Panc1 (cell line): ENCODE data around the gene NR4A3. TPM values are rescaled to one million over a fixed set of nuclear protein-coding genes. Genes with fewer than 3 reads are reported as not detected.

Experiments
- ATAC-seq: fragments of 200-7000 bp; cut with Tn5 transposase; 2 replicates; pipeline ENCODE4 v1.9.1; 2020; ENCODE audit warnings: mild to moderate bottlenecking, moderate library complexity
- BruUV-seq: library from RNA; stranded (reverse); fragments of 400-500 nt; replicated peaks from 2 replicates; lab custom pipeline; 2021; lab: Mats Ljungman, UMichigan
- CTCF ChIA-PET: fragments of 300-600 bp; sonication (Branson Sonifier 250); formaldehyde crosslinking; loops from one replicate; lab custom pipeline; 2022; ENCODE audit warnings: antibody characterized with exemption; lab: Charles Lee
- POLR2A ChIA-PET: fragments of 300-600 bp; sonication (Branson Sonifier 250); formaldehyde crosslinking; loops from one replicate; lab custom pipeline; 2022; ENCODE audit warnings: antibody characterized with exemption; lab: Charles Lee
- DNase-seq: peaks from one replicate; pipeline ENCODE4 v3.0.0-alpha.2; 2010; ENCODE audit warnings: low read depth, low spot score
- H3K27ac ChIP-seq: 2 replicates; pipeline ENCODE4 v1.5.1; 2011; ENCODE audit warnings: mild to moderate bottlenecking, low read length, inconsistent platforms
- H3K27me3 ChIP-seq: fragments of 200-500 bp; sonication (Bioruptor generic); 2 replicates; pipeline ENCODE4 v1.6.0; 2014; ENCODE audit warnings: low read length, inconsistent platforms; ENCODE audit not compliant: control insufficient read depth, insufficient read depth
- H3K36me3 ChIP-seq: fragments of 200-500 bp; sonication (Bioruptor generic); 2 replicates; pipeline ENCODE4 v1.5.1; 2014; ENCODE audit warnings: inconsistent platforms, mild to moderate bottlenecking, low read length, moderate library complexity; ENCODE audit not compliant: control insufficient read depth, insufficient read depth
- H3K4me1 ChIP-seq: 2 replicates; pipeline ENCODE4 v1.5.1; 2011; ENCODE audit warnings: inconsistent platforms, mild to moderate bottlenecking, low read length, moderate library complexity; ENCODE audit not compliant: control insufficient read depth, insufficient read depth
- H3K4me3 ChIP-seq, 2 experiments: 2 replicates each; pipeline ENCODE4 v1.5.1; 2011 to 2012; ENCODE audit warnings: low read depth in 2 of 2, low read length in 2 of 2, mild to moderate bottlenecking in 2 of 2, inconsistent platforms in 1 of 2, moderate library complexity in 1 of 2
- H3K9me3 ChIP-seq: fragments of 200-500 bp; sonication (Bioruptor generic); 2 replicates; pipeline ENCODE4 v1.5.1; 2014; ENCODE audit warnings: low read depth, mild to moderate bottlenecking, inconsistent platforms, low read length, moderate library complexity; ENCODE audit not compliant: control insufficient read depth, insufficient read depth
- POLR2AphosphoS5 ChIP-seq: IDR thresholded peaks from 2 replicates; pipeline ENCODE4 v1.6.1; 2012; ENCODE audit warnings: mild to moderate bottlenecking, low read depth, low read length, moderate library complexity
- SIN3A ChIP-seq: IDR thresholded peaks from 2 replicates; pipeline ENCODE4 v1.6.1; 2012; ENCODE audit warnings: low read depth, mild to moderate bottlenecking, low read length, moderate library complexity, borderline replicate concordance; ENCODE audit not compliant: insufficient read depth
- TCF7L2 ChIP-seq: IDR thresholded peaks from 2 replicates; pipeline ENCODE4 v1.6.1; 2011; ENCODE audit warnings: mild to moderate bottlenecking, low read depth, low read length, inconsistent platforms
- in situ Hi-C: cut with HindIII; loops from 2 replicates; pipeline ENCODE4 v1.10.0; 2016; ENCODE audit warnings: low sequenced_read_pairs, low pct_unique_long_range_greater_than_20kb
- intact Hi-C: fragments of 100-400 bp; cut with micrococcal nuclease; formaldehyde crosslinking; loops from one replicate; pipeline ENCODE4 v1.10.0; 2022; ENCODE audit not compliant: unreplicated experiment
- total RNA-seq: library from RNA; stranded (reverse); gene quantifications from one replicate; pipeline ENCODE4 v1.2.1, GENCODE V29; 2021; ENCODE audit not compliant: unreplicated experiment
- TF ChIP-seq, protein P1 (sequence below), 2 experiments: IDR thresholded peaks; 2 replicates each; pipeline ENCODE4 v1.6.1; 2011 to 2012; ENCODE audit warnings: low read depth in 2 of 2, control low read depth in 1 of 2, low read length in 1 of 2, mild to moderate bottlenecking in 1 of 2, moderate library complexity in 1 of 2; ENCODE audit not compliant: insufficient read depth in 1 of 2
- TF ChIP-seq, protein P2 (sequence below): fragments of 450-650 bp; IDR thresholded peaks from 2 replicates; pipeline ENCODE4 v1.5.1; 2017; ENCODE audit warnings: mild to moderate bottlenecking

Gene NR4A3
- total RNA-seq, 1 experiment from 2014 or later: 0.13 TPM

DNA sequence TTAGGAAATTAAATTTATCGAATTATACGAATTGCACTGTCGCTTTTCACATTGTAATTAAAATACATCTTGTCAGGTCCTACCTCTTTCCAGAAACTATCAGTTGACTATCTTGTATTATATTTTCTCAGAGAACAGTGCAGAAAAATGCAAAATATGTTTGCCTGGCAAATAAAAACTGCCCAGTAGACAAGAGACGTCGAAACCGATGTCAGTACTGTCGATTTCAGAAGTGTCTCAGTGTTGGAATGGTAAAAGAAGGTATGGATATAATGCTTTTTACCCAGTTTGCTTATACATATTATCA, 10.8 kb downstream of the NR4A3 start:
- ATAC-seq: no peak
- POLR2A ChIA-PET: no interaction called here
- H3K27ac ChIP-seq: no peak overlapping the region
- H3K4me1 ChIP-seq: no peaks in the 10 kb centered on the region
- no peak overlapping the region for H3K4me3 ChIP-seq
- no TSS peak for BruUV-seq
- intact Hi-C loops: no loop called here
- DNase-seq: no peak
- CTCF ChIA-PET: no interaction called here
- H3K36me3 ChIP-seq: no peaks in the 10 kb centered on the region
- in situ Hi-C loops: no loop called here
- TF ChIP-seq POLR2AphosphoS5: no peak
- TF ChIP-seq, protein P1, sequence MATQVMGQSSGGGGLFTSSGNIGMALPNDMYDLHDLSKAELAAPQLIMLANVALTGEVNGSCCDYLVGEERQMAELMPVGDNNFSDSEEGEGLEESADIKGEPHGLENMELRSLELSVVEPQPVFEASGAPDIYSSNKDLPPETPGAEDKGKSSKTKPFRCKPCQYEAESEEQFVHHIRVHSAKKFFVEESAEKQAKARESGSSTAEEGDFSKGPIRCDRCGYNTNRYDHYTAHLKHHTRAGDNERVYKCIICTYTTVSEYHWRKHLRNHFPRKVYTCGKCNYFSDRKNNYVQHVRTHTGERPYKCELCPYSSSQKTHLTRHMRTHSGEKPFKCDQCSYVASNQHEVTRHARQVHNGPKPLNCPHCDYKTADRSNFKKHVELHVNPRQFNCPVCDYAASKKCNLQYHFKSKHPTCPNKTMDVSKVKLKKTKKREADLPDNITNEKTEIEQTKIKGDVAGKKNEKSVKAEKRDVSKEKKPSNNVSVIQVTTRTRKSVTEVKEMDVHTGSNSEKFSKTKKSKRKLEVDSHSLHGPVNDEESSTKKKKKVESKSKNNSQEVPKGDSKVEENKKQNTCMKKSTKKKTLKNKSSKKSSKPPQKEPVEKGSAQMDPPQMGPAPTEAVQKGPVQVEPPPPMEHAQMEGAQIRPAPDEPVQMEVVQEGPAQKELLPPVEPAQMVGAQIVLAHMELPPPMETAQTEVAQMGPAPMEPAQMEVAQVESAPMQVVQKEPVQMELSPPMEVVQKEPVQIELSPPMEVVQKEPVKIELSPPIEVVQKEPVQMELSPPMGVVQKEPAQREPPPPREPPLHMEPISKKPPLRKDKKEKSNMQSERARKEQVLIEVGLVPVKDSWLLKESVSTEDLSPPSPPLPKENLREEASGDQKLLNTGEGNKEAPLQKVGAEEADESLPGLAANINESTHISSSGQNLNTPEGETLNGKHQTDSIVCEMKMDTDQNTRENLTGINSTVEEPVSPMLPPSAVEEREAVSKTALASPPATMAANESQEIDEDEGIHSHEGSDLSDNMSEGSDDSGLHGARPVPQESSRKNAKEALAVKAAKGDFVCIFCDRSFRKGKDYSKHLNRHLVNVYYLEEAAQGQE (IDR thresholded peaks at IDR 0.05; ENCODE audit: insufficient read depth in 1 of 2, low read depth in 2 of 2, low read length in 1 of 2): no peak
- no peak for TF ChIP-seq TCF7L2
- TF ChIP-seq SIN3A: no peak
- H3K9me3 ChIP-seq: no peaks in the 10 kb centered on the region
- no peaks in the 10 kb centered on the region; the same call in 1 of the 2 replicates for H3K27me3 ChIP-seq

DNA sequence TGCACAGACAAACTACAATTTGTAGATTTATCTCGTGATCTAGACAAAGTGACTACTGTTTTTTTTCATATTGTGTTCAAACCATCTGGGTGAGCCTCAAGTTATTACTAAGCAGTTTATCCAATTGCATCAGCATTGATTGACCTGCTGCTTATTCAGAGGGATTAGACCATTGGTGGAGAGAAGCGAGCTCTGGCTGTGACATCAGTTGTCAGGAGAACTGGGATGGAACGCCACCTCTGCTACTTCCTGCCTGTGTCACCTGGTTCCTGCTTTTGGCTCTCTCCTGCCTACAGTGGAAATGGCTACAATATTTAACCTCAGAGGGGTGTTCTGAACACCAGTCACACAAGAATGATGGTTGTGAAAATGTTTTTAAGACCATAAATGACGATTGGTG, 12.1 kb downstream of the NR4A3 start:
- BruUV-seq: no TSS peak
- no peak for DNase-seq
- ChIA-PET POLR2A (no interaction called here), CTCF (no interaction called here)
- intact Hi-C loops: no loop called here
- TF ChIP-seq SIN3A (no peak), TCF7L2 (no peak), POLR2AphosphoS5 (no peak)
- TF ChIP-seq, protein P1 (IDR thresholded peaks at IDR 0.05; ENCODE audit: insufficient read depth in 1 of 2, low read depth in 2 of 2, low read length in 1 of 2): no peak
- TF ChIP-seq, protein P2, sequence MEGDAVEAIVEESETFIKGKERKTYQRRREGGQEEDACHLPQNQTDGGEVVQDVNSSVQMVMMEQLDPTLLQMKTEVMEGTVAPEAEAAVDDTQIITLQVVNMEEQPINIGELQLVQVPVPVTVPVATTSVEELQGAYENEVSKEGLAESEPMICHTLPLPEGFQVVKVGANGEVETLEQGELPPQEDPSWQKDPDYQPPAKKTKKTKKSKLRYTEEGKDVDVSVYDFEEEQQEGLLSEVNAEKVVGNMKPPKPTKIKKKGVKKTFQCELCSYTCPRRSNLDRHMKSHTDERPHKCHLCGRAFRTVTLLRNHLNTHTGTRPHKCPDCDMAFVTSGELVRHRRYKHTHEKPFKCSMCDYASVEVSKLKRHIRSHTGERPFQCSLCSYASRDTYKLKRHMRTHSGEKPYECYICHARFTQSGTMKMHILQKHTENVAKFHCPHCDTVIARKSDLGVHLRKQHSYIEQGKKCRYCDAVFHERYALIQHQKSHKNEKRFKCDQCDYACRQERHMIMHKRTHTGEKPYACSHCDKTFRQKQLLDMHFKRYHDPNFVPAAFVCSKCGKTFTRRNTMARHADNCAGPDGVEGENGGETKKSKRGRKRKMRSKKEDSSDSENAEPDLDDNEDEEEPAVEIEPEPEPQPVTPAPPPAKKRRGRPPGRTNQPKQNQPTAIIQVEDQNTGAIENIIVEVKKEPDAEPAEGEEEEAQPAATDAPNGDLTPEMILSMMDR: no peak
- Histone ChIP-seq H3K4me1 (no peaks in the 10 kb centered on the region), H3K36me3 (no peaks in the 10 kb centered on the region), H3K27me3 (no peaks in the 10 kb centered on the region; the same call in 1 of the 2 replicates), H3K4me3 (no peak overlapping the region), H3K27ac (no peak overlapping the region), H3K9me3 (no peaks in the 10 kb centered on the region)
- in situ Hi-C loops: no loop called here
- no peak for ATAC-seq
